Hematopoietic multipotent progenitor cell (in vitro differentiated cells): ENCODE measurements around the gene CNNM4. TPM values are rescaled to one million over a fixed set of nuclear protein-coding genes. Genes with fewer than 3 reads are reported as not detected.

Experiments
- DNase-seq, 3 donors: peaks; one replicate each; pipeline ENCODE4 v3.0.0-alpha.2; 2011 to 2015; ENCODE audit warnings: low read depth in 2 of 3, low spot score in 2 of 3
- total RNA-seq: library from RNA; depleted of rRNA; stranded (reverse); fragments of >200 nt; gene quantifications from one replicate; pipeline ENCODE4 v1.2.3, GENCODE V29; 2012

Gene CNNM4
- total RNA-seq, 1 donor: 16.4 TPM

GRCh38 chr2:96828436-96828835, 67.7 kb downstream of the CNNM4 start:
- no peak for DNase-seq

- DNase-seq: no peak
Measured at GRCh38 chr2:96828874-96829273, 68.2 kb downstream of the CNNM4 start.

- DNase-seq: no peak
Measured at GRCh38 chr2:96830044-96830562, 69.4 kb downstream of the CNNM4 start.

GRCh38 chr2:96831679-96832078, 71.0 kb downstream of the CNNM4 start:
- DNase-seq: no peak

- no peak for DNase-seq
Measured at GRCh38 chr2:96832408-96832753, 71.7 kb downstream of the CNNM4 start.

GRCh38 chr2:96832754-96833507, 72.2 kb downstream of the CNNM4 start:
- no peak for DNase-seq

- no peak for DNase-seq
Measured at GRCh38 chr2:96835830-96836229, 75.1 kb downstream of the CNNM4 start.

- no peak for DNase-seq
Measured at GRCh38 chr2:96837575-96837974, 76.9 kb downstream of the CNNM4 start.

- no peak for DNase-seq
Measured at GRCh38 chr2:96838345-96839292, 77.9 kb downstream of the CNNM4 start.

GRCh38 chr2:96839293-96839874, 78.7 kb downstream of the CNNM4 start:
- DNase-seq: peak; percentile 52 to 85 (median 80)

- no peak for DNase-seq
Measured at GRCh38 chr2:96839875-96840850, 79.5 kb downstream of the CNNM4 start.

GRCh38 chr2:96841701-96842495, 81.2 kb downstream of the CNNM4 start:
- no peak for DNase-seq

GRCh38 chr2:96842600-96842999, 81.9 kb downstream of the CNNM4 start:
- DNase-seq: no peak

GRCh38 chr2:96843538-96844268, 83.0 kb downstream of the CNNM4 start, which contains the start of gene ANKRD23:
Gene ANKRD23, minus strand, starts transcription at chr2:96844021. Its CDS starts 29 bp downstream, at chr2:96843992.
- DNase-seq: no peak

- DNase-seq: no peak
Measured at GRCh38 chr2:96844405-96844808, 83.7 kb downstream of the CNNM4 start.

- no peak for DNase-seq
Measured at GRCh38 chr2:96846825-96847224, 86.1 kb downstream of the CNNM4 start.

GRCh38 chr2:96847586-96847985, 86.9 kb downstream of the CNNM4 start:
- DNase-seq: no peak

GRCh38 chr2:96848264-96848663, 87.6 kb downstream of the CNNM4 start:
- no peak for DNase-seq
